Trophoblast cell (in vitro differentiated cells and primary cell): ENCODE measurements around the gene NKAP.
"Not testable (repeated sequence)": the region's sequence is repeated elsewhere in the genome, so short reads cannot be mapped to it uniquely, and the experiment has no call there.

Experiments used
- DNase-seq, 2 donors: peaks; one replicate each; pipeline ENCODE4 v3.0.0-alpha.2; 2016
- H2AFZ ChIP-seq: 2 replicates; pipeline ENCODE4 v1.6.1; 2013; ENCODE audit warnings: low read length, moderate library complexity, mild to moderate bottlenecking; ENCODE audit not compliant: insufficient read depth, poor library complexity
- H2AK5ac ChIP-seq: 2 replicates; pipeline ENCODE4 v1.6.1; 2013; ENCODE audit warnings: mild to moderate bottlenecking, low read length
- H2BK120ac ChIP-seq: 2 replicates; pipeline ENCODE4 v1.6.1; 2013; ENCODE audit warnings: low read length, mild to moderate bottlenecking, moderate library complexity; ENCODE audit not compliant: insufficient read depth, poor library complexity
- H2BK12ac ChIP-seq: 2 replicates; pipeline ENCODE4 v1.6.1; 2013; ENCODE audit warnings: mild to moderate bottlenecking, low read length, moderate library complexity
- H2BK5ac ChIP-seq: 2 replicates; pipeline ENCODE4 v1.6.1; 2013; ENCODE audit warnings: low read length, low read depth, moderate library complexity, mild to moderate bottlenecking; ENCODE audit not compliant: poor library complexity
- H3K14ac ChIP-seq: 2 replicates; pipeline ENCODE4 v1.6.1; 2013; ENCODE audit warnings: mild to moderate bottlenecking, low read length
- H3K18ac ChIP-seq: 2 replicates; pipeline ENCODE4 v1.6.1; 2013; ENCODE audit warnings: mild to moderate bottlenecking, low read length
- H3K23ac ChIP-seq: 2 replicates; pipeline ENCODE4 v1.6.1; 2013; ENCODE audit warnings: low read length
- H3K27ac ChIP-seq: 2 replicates; pipeline ENCODE4 v1.5.1; 2013; ENCODE audit warnings: low read depth, mild to moderate bottlenecking, inconsistent platforms, low read length, moderate library complexity
- H3K27me3 ChIP-seq: 2 replicates; pipeline ENCODE4 v1.6.1; 2013; ENCODE audit warnings: inconsistent platforms, mild to moderate bottlenecking, low read length, moderate library complexity; ENCODE audit not compliant: insufficient read depth
- H3K36me3 ChIP-seq, 2 experiments: 1 replicate in 1 of 2; 2 replicates in 1 of 2; pipeline ENCODE4 v1.6.1; 2013; ENCODE audit warnings: low read length in 2 of 2, mild to moderate bottlenecking in 2 of 2, moderate library complexity in 1 of 2; ENCODE audit not compliant: insufficient read depth in 2 of 2, control insufficient read depth in 1 of 2
- H3K4ac ChIP-seq: 2 replicates; pipeline ENCODE4 v1.6.1; 2013; ENCODE audit warnings: low read depth, mild to moderate bottlenecking, low read length, moderate library complexity
- H3K4me1 ChIP-seq, 2 experiments: 1 replicate in 1 of 2; 2 replicates in 1 of 2; pipeline ENCODE4 v1.6.1; 2013; ENCODE audit warnings: low read length in 2 of 2, mild to moderate bottlenecking in 2 of 2, moderate library complexity in 1 of 2; ENCODE audit not compliant: insufficient read depth in 2 of 2, control insufficient read depth in 1 of 2
- H3K4me2 ChIP-seq: 2 replicates; pipeline ENCODE4 v1.6.1; 2013; ENCODE audit warnings: inconsistent platforms, mild to moderate bottlenecking, low read length, moderate library complexity
- H3K4me3 ChIP-seq: 2 replicates; pipeline ENCODE4 v1.5.1; 2013; ENCODE audit warnings: mild to moderate bottlenecking, low read depth, low read length, inconsistent platforms
- H3K79me1 ChIP-seq: one replicate; pipeline ENCODE4 v1.6.1; 2013; ENCODE audit warnings: low read length
- H3K79me2 ChIP-seq: 2 replicates; pipeline ENCODE4 v1.6.1; 2013; ENCODE audit warnings: low read length, mild to moderate bottlenecking; ENCODE audit not compliant: control insufficient read depth, insufficient read depth, poor library complexity
- H3K9ac ChIP-seq: 2 replicates; pipeline ENCODE4 v1.6.1; 2013; ENCODE audit warnings: mild to moderate bottlenecking, low read length
- H3K9me3 ChIP-seq: 2 replicates; pipeline ENCODE4 v1.6.1; 2013; ENCODE audit warnings: low read depth, mild to moderate bottlenecking, control low read depth, inconsistent platforms, low read length; ENCODE audit not compliant: insufficient read depth
- H4K12ac ChIP-seq: 2 replicates; pipeline ENCODE4 v1.6.1; 2013; ENCODE audit warnings: low read depth, mild to moderate bottlenecking, low read length, moderate library complexity
- H4K8ac ChIP-seq: 2 replicates; pipeline ENCODE4 v1.6.1; 2013; ENCODE audit warnings: low read depth, mild to moderate bottlenecking, low read length, moderate library complexity
- H4K91ac ChIP-seq: one replicate; pipeline ENCODE4 v1.6.1; 2013; ENCODE audit warnings: low read depth, mild to moderate bottlenecking, low read length, moderate library complexity
- WGBS: extraction: QIAGEN DNeasy Blood & Tissue Kit; methylation state at CpG from one replicate; pipeline ENCODE4 v1.1.7; 2013; ENCODE audit warnings: missing lambda C conversion rate; ENCODE audit not compliant: insufficient read length, insufficient coverage; ENCODE audit errors: extremely low coverage; 5-methylcytosine and 5-hydroxymethylcytosine counted together

NKAP gene

GRCh38 chrX:119895843-119896326 lies 47.7 kb downstream of the NKAP start, which contains the start of gene AKAP14:
Gene AKAP14 (plus strand): TSS chrX:119895893. CDS start chrX:119903224, 7,331 bp downstream.
- H3K9ac ChIP-seq: no peak within 1 kb of the TSS
- H2BK120ac ChIP-seq: no peak within 1 kb of the TSS
- no peak within 1 kb of the TSS for H3K27ac ChIP-seq
- peaks cover 4 to 6% of the 10 kb centered on the region in 2 experiments for H3K4me1 ChIP-seq
- peaks cover 9% of the 10 kb centered on the region for H3K79me1 ChIP-seq
- H3K36me3 ChIP-seq: no peaks in the 10 kb centered on the region
- no peaks in the 10 kb centered on the region for H3K9me3 ChIP-seq
- no peak within 1 kb of the TSS for H3K18ac ChIP-seq
- no peak within 1 kb of the TSS for H3K4me3 ChIP-seq
- H2AFZ ChIP-seq: no peak within 1 kb of the TSS
- no peak within 1 kb of the TSS for H3K23ac ChIP-seq
- WGBS: no CpG with 5 or more reads among the region's 4 CpGs
- H3K27me3 ChIP-seq: no peaks in the 10 kb centered on the region
- H4K91ac ChIP-seq: no peak within 1 kb of the TSS
- no peak for DNase-seq
- no peak within 1 kb of the TSS for H4K12ac ChIP-seq
- H3K4me2 ChIP-seq: no peak within 1 kb of the TSS
- no peak within 1 kb of the TSS for H2BK5ac ChIP-seq
- H2BK12ac ChIP-seq: no peak within 1 kb of the TSS
- no peaks in the 10 kb centered on the region for H3K79me2 ChIP-seq
- H3K4ac ChIP-seq: no peak within 1 kb of the TSS
- H4K8ac ChIP-seq: no peak within 1 kb of the TSS
- H2AK5ac ChIP-seq: no peak within 1 kb of the TSS
- H3K14ac ChIP-seq: no peak within 1 kb of the TSS

DNA sequence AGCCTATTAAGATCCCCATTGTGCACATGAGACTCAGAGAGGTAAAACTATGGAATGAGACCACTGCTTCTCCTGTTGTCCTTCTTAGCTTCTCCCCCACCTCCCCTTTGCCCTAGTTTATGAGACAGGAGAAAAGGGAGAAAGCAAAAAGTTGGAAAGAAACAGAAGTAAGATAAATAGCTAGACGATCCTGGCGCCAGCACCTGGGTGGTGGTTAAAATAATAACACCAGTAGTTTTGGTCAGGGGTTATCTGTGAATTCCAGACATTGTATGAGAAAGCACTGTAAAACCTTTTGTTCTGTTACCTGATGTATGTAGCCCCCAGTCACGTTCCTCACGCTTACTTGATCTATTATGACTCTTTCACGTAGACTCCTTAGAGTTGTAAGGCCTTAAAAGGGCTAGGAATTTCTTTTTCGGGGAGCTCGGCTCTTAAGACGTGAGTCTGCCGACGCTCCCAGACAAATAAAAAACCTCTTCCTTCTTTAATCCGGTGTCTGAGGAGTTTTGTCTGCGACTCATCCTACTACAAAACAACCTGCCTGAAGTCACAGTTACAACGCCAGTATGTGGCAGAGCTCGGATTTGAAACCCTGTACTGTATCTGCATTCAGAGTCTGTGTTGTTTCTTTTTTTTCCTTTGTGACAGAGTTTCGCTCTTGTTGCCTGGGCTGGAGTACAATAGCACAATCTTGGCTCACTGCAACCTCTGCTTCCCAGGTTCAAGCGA lies 51.4 kb downstream of the NKAP start:
- H2BK12ac ChIP-seq, H4K8ac ChIP-seq, H3K18ac ChIP-seq, H3K4me2 ChIP-seq, H3K4me1 ChIP-seq, H3K4me3 ChIP-seq, H3K14ac ChIP-seq, H4K12ac ChIP-seq, H3K79me1 ChIP-seq, H2AFZ ChIP-seq, H3K23ac ChIP-seq, H3K79me2 ChIP-seq, H3K9ac ChIP-seq, H3K4ac ChIP-seq, H3K36me3 ChIP-seq, H3K27me3 ChIP-seq, H2AK5ac ChIP-seq, H2BK120ac ChIP-seq, H3K9me3 ChIP-seq: not testable (repeated sequence)
- peak; percentile 61 to 78 for DNase-seq
- Histone ChIP-seq H2BK5ac (peak overlapping the region; percentile 73), H4K91ac (peak overlapping the region; percentile 60), H3K27ac (peak overlapping the region; percentile 61)
- no CpG with 5 or more reads among the region's 16 CpGs for WGBS

DNA sequence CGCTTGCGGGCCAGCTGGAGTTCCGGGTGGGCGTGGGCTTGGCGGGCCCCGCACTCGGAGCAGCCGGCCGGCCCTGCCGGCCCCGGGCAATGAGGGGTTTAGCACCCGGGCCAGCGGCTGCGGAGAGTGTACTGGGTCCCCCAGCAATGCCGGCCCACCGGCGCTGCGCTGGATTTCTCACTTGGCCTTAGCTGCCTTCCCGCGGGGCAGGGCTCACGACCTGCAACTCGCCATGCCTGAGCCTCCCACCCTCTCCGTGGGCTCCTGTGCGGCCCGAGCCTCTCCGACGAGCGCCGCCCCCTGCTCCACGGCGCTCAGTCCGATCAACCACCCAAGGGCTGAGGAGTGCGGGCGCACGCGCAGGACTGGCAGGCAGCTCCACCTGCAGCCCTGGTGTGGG lies 52.9 kb downstream of the NKAP start:
- H3K79me1 ChIP-seq, H3K18ac ChIP-seq, H2BK5ac ChIP-seq, H4K8ac ChIP-seq, H3K4me2 ChIP-seq, H3K79me2 ChIP-seq, H3K9ac ChIP-seq, H2AK5ac ChIP-seq, H2BK120ac ChIP-seq, H3K4me1 ChIP-seq, H3K4ac ChIP-seq, H3K23ac ChIP-seq, H3K27ac ChIP-seq, H3K27me3 ChIP-seq, H2AFZ ChIP-seq, H3K4me3 ChIP-seq, H3K14ac ChIP-seq, DNase-seq, H4K12ac ChIP-seq, H3K36me3 ChIP-seq, H3K9me3 ChIP-seq: not testable (repeated sequence)
- peak overlapping the region; percentile 59 for H4K91ac ChIP-seq
- WGBS: no CpG with 5 or more reads among the region's 36 CpGs
- peak overlapping the region; percentile 75 for H2BK12ac ChIP-seq

DNA sequence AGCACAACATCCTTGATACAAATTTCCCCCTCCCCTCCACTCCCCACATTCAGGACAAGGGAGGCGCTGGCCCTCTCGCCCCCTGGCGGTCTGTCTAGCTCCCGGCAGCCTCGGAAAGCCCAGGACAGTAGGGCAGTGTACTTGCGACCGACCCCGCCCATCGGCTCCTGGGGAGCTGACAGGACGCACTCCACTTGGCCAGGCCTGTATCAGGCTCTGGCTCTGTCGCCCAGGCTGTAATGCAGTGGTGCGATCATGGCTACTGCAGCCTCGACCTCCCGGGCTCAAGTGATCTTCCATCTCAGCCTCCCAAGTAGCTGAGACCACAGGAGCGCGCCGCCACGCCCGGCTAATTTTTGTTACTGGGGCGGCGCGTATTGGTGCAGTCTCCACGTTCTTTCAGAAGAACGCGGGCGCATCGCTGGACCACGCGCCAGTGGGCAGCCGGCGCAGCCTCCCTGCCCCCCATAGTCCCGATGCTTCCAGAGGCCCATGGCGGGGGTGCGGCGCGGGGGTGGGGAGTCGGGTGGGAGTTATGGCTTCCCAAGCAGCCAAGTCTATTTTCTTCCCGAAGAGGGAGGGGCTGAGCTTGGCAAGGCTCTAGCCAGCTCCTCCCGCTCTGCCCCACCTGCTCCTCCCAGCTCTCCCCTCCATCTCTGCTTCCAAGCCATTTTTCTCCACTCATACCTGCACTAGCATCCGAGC lies 55.7 kb downstream of the NKAP start:
- no CpG with 5 or more reads among the region's 40 CpGs for WGBS
- Histone ChIP-seq H3K4ac (no peak overlapping the region), H3K4me2 (peak overlapping the region; percentile 50), H3K27ac (no peak overlapping the region), H3K27me3 (no peaks in the 10 kb centered on the region), H3K23ac (no peak overlapping the region), H3K79me1 (peaks cover 4% of the 10 kb centered on the region), H3K79me2 (no peaks in the 10 kb centered on the region), H2AFZ (peak overlapping the region; percentile 81), H3K14ac (no peak overlapping the region), H2BK5ac (no peak overlapping the region), H4K12ac (peak overlapping the region; percentile 7), H2BK12ac (no peak overlapping the region), H2AK5ac (no peak overlapping the region), H3K4me3 (no peak overlapping the region), H3K9ac (no peak overlapping the region), H4K8ac (no peak overlapping the region), H2BK120ac (no peak overlapping the region), H3K36me3 (no peaks in the 10 kb centered on the region), H3K4me1 (peaks cover 3 to 4% of the 10 kb centered on the region in 2 experiments), H3K18ac (no peak overlapping the region), H3K9me3 (no peaks in the 10 kb centered on the region), H4K91ac (no peak overlapping the region)
- peak; percentile 53 to 71 for DNase-seq
